Measurements from ENCODE around the gene AQP3. TPM values are rescaled to one million over a fixed set of nuclear protein-coding genes. Genes with fewer than 3 reads are reported as not detected.
"Not testable (repeated sequence)": the region's sequence is repeated elsewhere in the genome, so short reads cannot be mapped to it uniquely, and the experiment has no call there.

Gene AQP3
- total RNA-seq, 2 donors from 2014 or later: 6.8 to 8.4 TPM

- ATAC-seq (no peak), DNase-seq (no peak)
- intact Hi-C loops (cut with DNase I, micrococcal nuclease): no loop called here
These were observed 16.5 kb downstream of the AQP3 start for GRCh38 chr9:33430942-33431341.

- no peak for DNase-seq
- ATAC-seq: no peak
- intact Hi-C loops (cut with DNase I, micrococcal nuclease): no loop called here
These were observed 18.0 kb downstream of the AQP3 start for GRCh38 chr9:33429256-33429985.

GRCh38 chr9:33426843-33427293 is 20.5 kb downstream of the AQP3 start:
- ATAC-seq (no peak), DNase-seq (no peak)
- intact Hi-C loops (cut with DNase I, micrococcal nuclease): no loop called here

- intact Hi-C loops (cut with DNase I, micrococcal nuclease): no loop called here
- no peak for ATAC-seq
- no peak for DNase-seq
These were observed 22.3 kb downstream of the AQP3 start for GRCh38 chr9:33425128-33425533.

GRCh38 chr9:33424492-33424891 is 22.9 kb downstream of the AQP3 start:
- ATAC-seq; DNase-seq; intact Hi-C loops (cut with DNase I, micrococcal nuclease): not testable (repeated sequence)

- DNase-seq; intact Hi-C loops (cut with DNase I, micrococcal nuclease); ATAC-seq: not testable (repeated sequence)
These were observed 23.4 kb downstream of the AQP3 start for GRCh38 chr9:33424043-33424442.

- DNase-seq: no peak
- intact Hi-C loops (cut with DNase I, micrococcal nuclease): loop anchor here in 1 of 2 donors (5.0 to 10.0 kb wide), 2 partner anchors 45 to 53 kb away; no protein-coding TSS in a partner anchor
- ATAC-seq: no peak
These were observed 27.6 kb downstream of the AQP3 start for GRCh38 chr9:33419708-33420303.

GRCh38 chr9:33418090-33418489 is 29.3 kb downstream of the AQP3 start:
- intact Hi-C loops (cut with DNase I, micrococcal nuclease): loop anchor here in 1 of 2 donors (5.0 to 10.0 kb wide), 2 partner anchors 47 to 51 kb away; no protein-coding TSS in a partner anchor
- ATAC-seq (peak; percentile 44), DNase-seq (peak; percentile 46 to 48)

- ATAC-seq (no peak), DNase-seq (no peak)
- intact Hi-C loops (cut with DNase I, micrococcal nuclease): loop anchor here in 1 of 2 donors (5.0 to 10.0 kb wide), 2 partner anchors 48 to 50 kb away; no protein-coding TSS in a partner anchor
These were observed 30.4 kb downstream of the AQP3 start for GRCh38 chr9:33416996-33417395.

GRCh38 chr9:33415501-33416038 is 31.8 kb downstream of the AQP3 start:
- intact Hi-C loops (cut with DNase I, micrococcal nuclease): loop anchor here in 1 of 2 donors (5.0 to 10.0 kb wide), 2 partner anchors 48 to 49 kb away; no protein-coding TSS in a partner anchor
- DNase-seq: peak; percentile 92 to 94

GRCh38 chr9:33414889-33415500 is 32.4 kb downstream of the AQP3 start:
- intact Hi-C loops (cut with DNase I, micrococcal nuclease): loop anchor here in 1 of 2 donors (5.0 to 10.0 kb wide), 2 partner anchors 48 to 50 kb away; no protein-coding TSS in a partner anchor
- ATAC-seq (no peak), DNase-seq (peak in 1 of 2 donors; percentile 32)

More at GRCh38 chr9:33415501-33416038, 31.8 kb downstream of the AQP3 start:
- peak; percentile 92 for ATAC-seq

- ATAC-seq (no peak), DNase-seq (no peak)
- intact Hi-C loops (cut with DNase I, micrococcal nuclease): loop anchor here in 1 of 2 donors (10.0 kb wide), 1 partner anchor 51 kb away; no protein-coding TSS in a partner anchor
These were observed 33.1 kb downstream of the AQP3 start for GRCh38 chr9:33414268-33414667.

- DNase-seq (no peak), ATAC-seq (no peak)
- intact Hi-C loops (cut with DNase I, micrococcal nuclease): no loop called here
These were observed 39.3 kb downstream of the AQP3 start for GRCh38 chr9:33408087-33408486.

- DNase-seq (no peak), ATAC-seq (no peak)
- intact Hi-C loops (cut with DNase I, micrococcal nuclease): no loop called here
These were observed 40.3 kb downstream of the AQP3 start for GRCh38 chr9:33407061-33407460.

GRCh38 chr9:33404788-33405362 is 42.5 kb downstream of the AQP3 start:
- no peak for ATAC-seq
- no peak for DNase-seq
- intact Hi-C loops (cut with DNase I, micrococcal nuclease): no loop called here

- intact Hi-C loops (cut with DNase I, micrococcal nuclease): no loop called here
- DNase-seq (no peak), ATAC-seq (no peak)
These were observed 43.2 kb downstream of the AQP3 start for GRCh38 chr9:33403941-33404787.

GRCh38 chr9:33402371-33402770 is 45.0 kb downstream of the AQP3 start, which contains the start of gene AQP7:
AQP7 (minus strand) TSS chr9:33402568; CDS start chr9:33401262, 1,306 bp downstream.
- DNase-seq; ATAC-seq; intact Hi-C loops (cut with DNase I, micrococcal nuclease): not testable (repeated sequence)

GRCh38 chr9:33401809-33402208 is 45.6 kb downstream of the AQP3 start:
- ATAC-seq; intact Hi-C loops (cut with DNase I, micrococcal nuclease); DNase-seq: not testable (repeated sequence)

Measured in left colon (tissue), 2 donors.